Right atrium auricular region (tissue), 2 donors: ENCODE measurements around the gene PRIMA1. TPM values are rescaled to one million over a fixed set of nuclear protein-coding genes. Genes with fewer than 3 reads are reported as not detected.

Experiments used
- DNase-seq: peaks from one replicate; pipeline ENCODE4 v3.0.0-alpha.2; 2019; ENCODE audit warnings: low spot score
- H3K27ac ChIP-seq, 2 donors: fragments of 200-600 bp; sonication (generic); 1 replicate in 1 of 2; 2 replicates in 1 of 2; pipeline ENCODE4 v1.5.1; 2016 to 2019
- H3K27me3 ChIP-seq, 2 donors: fragments of 200-600 bp; sonication (generic); one replicate each; pipeline versions ENCODE4 v1.5.1 to v1.6.0; 2017 to 2019
- H3K36me3 ChIP-seq: fragments of 200-600 bp; sonication (generic); one replicate; pipeline ENCODE4 v1.5.1; 2016
- H3K4me1 ChIP-seq, 2 donors: fragments of 200-600 bp; sonication (generic); one replicate each; pipeline versions ENCODE4 v1.5.1 to v1.6.0; 2017 to 2019
- H3K4me3 ChIP-seq, 2 donors: fragments of 200-600 bp; sonication (generic); 1 replicate in 1 of 2; 2 replicates in 1 of 2; pipeline ENCODE4 v1.5.1; 2017 to 2019; ENCODE audit warnings: mild to moderate bottlenecking in 1 of 2, moderate library complexity in 1 of 2
- H3K9me3 ChIP-seq, 2 donors: fragments of 200-600 bp; sonication (generic); one replicate each; pipeline ENCODE4 v1.5.1; 2019
- total RNA-seq, 2 donors: library from RNA; depleted of rRNA; stranded (reverse); fragments of >200 nt; gene quantifications; one replicate each; pipeline ENCODE4 v1.1.0, GENCODE V29; 2016
- TF ChIP-seq, protein P1 (sequence below), 2 donors: fragments of 200-600 bp; sonication (generic); IDR thresholded peaks; one replicate each; pipeline ENCODE4 v1.5.1; 2019; ENCODE audit warnings: antibody characterized with exemption in 2 of 2

PRIMA1 gene
- total RNA-seq, 2 donors from 2014 or later = 2.2 to 4.1 TPM

DNA sequence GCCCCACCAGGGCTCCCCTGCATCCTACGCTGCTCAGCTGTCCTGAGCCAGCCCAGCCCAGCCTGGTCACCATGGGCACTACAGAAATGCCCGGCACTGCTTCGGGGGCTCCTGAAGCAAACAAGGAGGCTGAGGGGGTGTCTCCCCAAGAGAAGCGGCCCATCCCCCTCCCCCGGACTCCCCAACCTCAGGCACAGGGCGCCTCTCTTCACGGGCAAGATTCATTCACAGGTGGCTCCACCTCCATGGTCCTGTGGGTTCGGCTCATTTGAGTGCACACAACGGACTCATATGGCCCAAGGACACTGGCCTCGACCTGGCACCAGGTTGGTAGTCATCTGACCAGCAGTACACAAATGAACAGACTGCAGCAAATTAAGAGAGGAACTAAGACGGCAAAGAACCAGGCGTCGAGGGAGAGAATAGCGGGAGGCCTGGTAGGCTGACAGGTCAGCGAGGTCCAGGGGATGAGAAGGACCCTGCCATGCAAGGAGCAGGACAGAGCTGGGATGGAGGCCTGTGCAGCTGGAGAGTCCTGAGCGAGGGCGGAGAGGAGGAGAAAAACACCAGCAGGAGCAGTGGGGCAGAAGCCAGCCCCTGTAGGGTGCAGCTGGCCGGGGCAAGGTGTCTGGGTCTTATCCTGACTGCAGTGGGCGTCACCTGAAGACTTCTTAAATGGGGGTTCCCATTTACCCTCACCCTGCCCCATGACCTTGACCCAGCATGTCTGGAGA is 60.2 kb downstream of the PRIMA1 start:
- no peak for DNase-seq
- Histone ChIP-seq H3K27me3 (no peaks in the 10 kb centered on the region), H3K4me1 (no peaks in the 10 kb centered on the region), H3K27ac (no peak overlapping the region), H3K36me3 (no peaks in the 10 kb centered on the region), H3K4me3 (no peak overlapping the region), H3K9me3 (no peaks in the 10 kb centered on the region)
- TF ChIP-seq, protein P1, sequence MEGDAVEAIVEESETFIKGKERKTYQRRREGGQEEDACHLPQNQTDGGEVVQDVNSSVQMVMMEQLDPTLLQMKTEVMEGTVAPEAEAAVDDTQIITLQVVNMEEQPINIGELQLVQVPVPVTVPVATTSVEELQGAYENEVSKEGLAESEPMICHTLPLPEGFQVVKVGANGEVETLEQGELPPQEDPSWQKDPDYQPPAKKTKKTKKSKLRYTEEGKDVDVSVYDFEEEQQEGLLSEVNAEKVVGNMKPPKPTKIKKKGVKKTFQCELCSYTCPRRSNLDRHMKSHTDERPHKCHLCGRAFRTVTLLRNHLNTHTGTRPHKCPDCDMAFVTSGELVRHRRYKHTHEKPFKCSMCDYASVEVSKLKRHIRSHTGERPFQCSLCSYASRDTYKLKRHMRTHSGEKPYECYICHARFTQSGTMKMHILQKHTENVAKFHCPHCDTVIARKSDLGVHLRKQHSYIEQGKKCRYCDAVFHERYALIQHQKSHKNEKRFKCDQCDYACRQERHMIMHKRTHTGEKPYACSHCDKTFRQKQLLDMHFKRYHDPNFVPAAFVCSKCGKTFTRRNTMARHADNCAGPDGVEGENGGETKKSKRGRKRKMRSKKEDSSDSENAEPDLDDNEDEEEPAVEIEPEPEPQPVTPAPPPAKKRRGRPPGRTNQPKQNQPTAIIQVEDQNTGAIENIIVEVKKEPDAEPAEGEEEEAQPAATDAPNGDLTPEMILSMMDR (IDR thresholded peaks at IDR 0.05) = no peak

DNA sequence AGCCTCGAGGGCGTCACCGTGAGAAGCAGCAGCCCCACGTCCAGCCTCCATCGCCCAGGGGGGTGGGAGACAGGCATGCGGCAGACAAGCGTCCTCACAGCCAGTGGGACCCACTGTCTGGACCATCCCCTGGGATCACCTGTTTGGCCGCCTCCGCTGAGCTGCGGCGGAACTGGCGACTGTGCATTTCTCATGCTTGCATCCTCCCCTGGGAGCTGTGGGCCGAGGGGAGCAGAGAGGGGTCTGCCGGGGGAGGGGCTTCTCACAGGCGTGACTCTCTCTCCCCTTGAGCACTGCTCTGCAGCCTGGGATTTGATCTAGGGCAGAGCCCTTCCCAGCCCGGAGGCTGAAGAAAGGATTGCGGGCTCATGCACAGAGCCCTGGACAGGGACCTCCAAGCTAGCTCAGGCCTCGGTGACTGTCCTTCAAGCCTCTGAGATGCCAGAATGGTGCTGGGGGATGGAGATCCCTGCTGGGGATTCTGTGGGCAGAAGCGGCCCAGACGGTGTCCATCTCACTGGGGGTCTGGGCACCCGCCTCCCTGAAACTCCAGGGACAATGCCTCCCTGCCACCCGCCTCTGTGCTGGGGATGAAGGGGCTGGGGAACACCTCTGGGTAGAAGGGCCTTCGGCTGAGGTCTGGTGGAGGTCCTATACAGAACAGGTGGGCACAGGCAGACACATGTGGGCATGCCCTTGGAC is 61.1 kb downstream of the PRIMA1 start:
- Histone ChIP-seq H3K4me1 (no peaks in the 10 kb centered on the region), H3K4me3 (no peak overlapping the region), H3K36me3 (no peaks in the 10 kb centered on the region), H3K27me3 (no peaks in the 10 kb centered on the region), H3K9me3 (no peaks in the 10 kb centered on the region), H3K27ac (no peak overlapping the region)
- no peak for DNase-seq
- TF ChIP-seq, protein P1 (IDR thresholded peaks at IDR 0.05) = no peak

DNA sequence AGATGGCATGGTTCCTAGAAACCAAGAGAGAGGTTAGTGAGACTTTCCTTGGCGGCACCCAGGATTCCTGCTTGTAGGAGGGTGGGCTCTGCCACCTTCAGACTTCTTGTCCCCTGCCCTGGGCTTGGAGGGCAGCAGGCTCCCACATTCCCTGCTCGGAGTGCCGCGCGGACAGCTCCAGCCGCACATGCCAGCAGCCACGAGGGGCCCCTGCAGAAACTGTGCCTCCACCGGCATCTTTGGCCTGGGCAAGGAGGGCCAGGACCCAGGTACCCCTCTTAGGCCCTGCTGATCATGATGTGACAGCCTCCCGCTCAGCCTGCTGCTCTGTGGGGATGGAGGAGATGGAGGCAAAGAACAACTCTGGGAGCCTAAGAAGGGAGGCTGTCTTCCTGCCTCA is 62.3 kb downstream of the PRIMA1 start:
- H3K27ac ChIP-seq = no peak overlapping the region
- H3K36me3 ChIP-seq = no peaks in the 10 kb centered on the region
- TF ChIP-seq, protein P1 (IDR thresholded peaks at IDR 0.05) = no peak
- H3K4me1 ChIP-seq = no peaks in the 10 kb centered on the region
- DNase-seq = no peak
- H3K9me3 ChIP-seq = no peaks in the 10 kb centered on the region
- H3K4me3 ChIP-seq = no peak overlapping the region
- H3K27me3 ChIP-seq = no peaks in the 10 kb centered on the region

DNA sequence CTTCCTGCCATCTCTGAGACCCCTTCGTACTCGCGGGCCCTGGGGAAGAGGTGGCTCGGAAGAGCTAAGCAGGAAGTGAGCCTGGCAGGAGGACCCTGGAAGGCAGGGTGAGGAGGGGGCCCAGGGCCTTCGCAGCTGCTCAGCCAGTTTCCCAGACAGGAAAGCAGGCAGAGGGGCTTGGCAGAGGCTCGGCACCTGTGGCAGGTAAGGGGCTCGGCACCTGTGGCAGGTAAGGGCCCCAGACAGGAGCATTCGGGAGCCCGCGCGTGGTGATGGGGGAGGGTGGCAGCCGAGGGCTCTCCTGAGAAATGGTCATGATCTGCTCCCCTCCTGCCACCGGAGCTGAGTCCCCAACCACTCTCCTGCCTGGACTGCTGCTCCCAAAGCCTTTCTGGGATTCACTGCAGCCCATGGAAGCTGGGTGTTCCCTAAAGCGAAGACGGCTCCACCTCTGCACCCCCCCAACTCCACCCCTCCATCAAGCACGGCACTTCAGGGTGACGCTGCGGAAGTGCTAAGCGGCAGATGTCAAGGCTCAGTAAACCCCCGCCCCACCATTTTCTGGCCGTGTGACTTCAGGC is 63.2 kb downstream of the PRIMA1 start:
- no peak overlapping the region for H3K27ac ChIP-seq
- no peaks in the 10 kb centered on the region for H3K9me3 ChIP-seq
- TF ChIP-seq, protein P1 (IDR thresholded peaks at IDR 0.05) = no peak
- no peak for DNase-seq
- no peak overlapping the region for H3K4me3 ChIP-seq
- H3K4me1 ChIP-seq = no peaks in the 10 kb centered on the region
- H3K36me3 ChIP-seq = no peaks in the 10 kb centered on the region
- no peaks in the 10 kb centered on the region for H3K27me3 ChIP-seq

DNA sequence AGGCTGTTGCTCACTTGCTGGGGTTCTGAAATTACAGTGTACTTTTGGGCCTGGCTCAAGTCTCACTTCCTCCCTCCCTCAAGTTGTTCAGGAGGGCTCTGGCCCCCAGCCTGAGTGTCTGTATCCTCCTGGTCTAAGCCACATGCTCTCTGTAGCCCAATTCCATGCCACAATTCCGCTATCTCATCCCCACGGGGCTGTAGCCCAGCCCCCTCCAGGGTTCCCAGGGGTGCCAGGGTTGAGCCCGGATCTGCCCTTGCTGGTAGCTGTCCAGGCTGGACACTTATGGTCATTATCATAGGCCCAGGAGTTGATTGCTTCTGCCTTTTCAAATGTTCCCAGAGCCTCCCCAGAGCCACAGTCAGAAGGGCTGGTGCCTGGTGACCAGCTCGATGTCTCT is 65.3 kb downstream of the PRIMA1 start:
- H3K27me3 ChIP-seq = no peaks in the 10 kb centered on the region
- no peak overlapping the region for H3K27ac ChIP-seq
- TF ChIP-seq, protein P1 (IDR thresholded peaks at IDR 0.05) = no peak
- no peaks in the 10 kb centered on the region for H3K9me3 ChIP-seq
- H3K4me1 ChIP-seq = no peaks in the 10 kb centered on the region
- DNase-seq = no peak
- H3K36me3 ChIP-seq = no peaks in the 10 kb centered on the region
- H3K4me3 ChIP-seq = no peak overlapping the region
